Esophagus muscularis mucosa (tissue), 4 donors: Measurements from ENCODE around the gene TRHDE.

ENCODE experiments used
- CTCF ChIP-seq, 3 experiments: fragments of 200-600 bp in 2 of 3; fragments of 450-650 bp in 1 of 3; sonication (generic) in 2 of 3; IDR thresholded peaks; one replicate each; pipeline ENCODE4 v1.5.1; 2017 to 2019; ENCODE audit warnings: antibody characterized with exemption in 3 of 3, mild to moderate bottlenecking in 2 of 3, moderate library complexity in 1 of 3
- EP300 ChIP-seq: sonication (generic); formaldehyde crosslinking; IDR thresholded peaks from one replicate; pipeline ENCODE4 v1.6.1; 2017; ENCODE audit warnings: antibody characterized with exemption
- POLR2A ChIP-seq: fragments of 450-650 bp; IDR thresholded peaks from one replicate; pipeline ENCODE4 v1.6.1; 2017; ENCODE audit warnings: antibody characterized with exemption, moderate library complexity, mild to moderate bottlenecking, low read depth
- POLR2AphosphoS5 ChIP-seq, 2 donors: sonication (generic); formaldehyde crosslinking; IDR thresholded peaks; one replicate each; pipeline ENCODE4 v1.6.1; 2017; ENCODE audit warnings: antibody characterized with exemption in 2 of 2

- TF ChIP-seq POLR2A = no peak
- TF ChIP-seq EP300 = no peak
- no peak for TF ChIP-seq POLR2AphosphoS5 (IDR thresholded peaks at IDR 0.05)
- TF ChIP-seq CTCF (IDR thresholded peaks at IDR 0.05) = no peak
These were observed 408.9 kb downstream of the TRHDE start for GRCh38 chr12:72681028-72681427.
